ENCODE results near the gene RASSF3.

GRCh38 chr12:64742416-64742815 lies 132.1 kb downstream of the RASSF3 start:
- TF ChIP-seq CTCF (IDR thresholded peaks at IDR 0.05; ENCODE audit: poor library complexity, severe bottlenecking) (no peak), EP300 (conservative IDR thresholded peaks at IDR 0.05; ENCODE audit: poor library complexity, severe bottlenecking) (no peak), TAF1 (IDR thresholded peaks at IDR 0.05; ENCODE audit: low read depth) (no peak)

All from neural cell (in vitro differentiated cells).